Fibroblast of lung (primary cell): ENCODE data around the gene ATP5F1D.

Experiments used
- EZH2 ChIP-seq: IDR thresholded peaks from 2 replicates; pipeline ENCODE4 v1.5.1; 2012; ENCODE audit warnings: low read length, control low read depth, mild to moderate bottlenecking; ENCODE audit errors: missing control alignments
- TF ChIP-seq, protein P1 (sequence below), 2 donors: IDR thresholded peaks in 1 of 2; conservative IDR thresholded peaks in 1 of 2; 1 replicate in 1 of 2; 2 replicates in 1 of 2; pipeline ENCODE4 v1.5.1; 2011 to 2012; ENCODE audit warnings: low read length in 2 of 2, control low read depth in 1 of 2, inconsistent platforms in 1 of 2, low read depth in 1 of 2, mild to moderate bottlenecking in 1 of 2

GRCh38 chr19:1283207-1283916 lies 41.8 kb downstream of the ATP5F1D start:
- TF ChIP-seq, protein P1, sequence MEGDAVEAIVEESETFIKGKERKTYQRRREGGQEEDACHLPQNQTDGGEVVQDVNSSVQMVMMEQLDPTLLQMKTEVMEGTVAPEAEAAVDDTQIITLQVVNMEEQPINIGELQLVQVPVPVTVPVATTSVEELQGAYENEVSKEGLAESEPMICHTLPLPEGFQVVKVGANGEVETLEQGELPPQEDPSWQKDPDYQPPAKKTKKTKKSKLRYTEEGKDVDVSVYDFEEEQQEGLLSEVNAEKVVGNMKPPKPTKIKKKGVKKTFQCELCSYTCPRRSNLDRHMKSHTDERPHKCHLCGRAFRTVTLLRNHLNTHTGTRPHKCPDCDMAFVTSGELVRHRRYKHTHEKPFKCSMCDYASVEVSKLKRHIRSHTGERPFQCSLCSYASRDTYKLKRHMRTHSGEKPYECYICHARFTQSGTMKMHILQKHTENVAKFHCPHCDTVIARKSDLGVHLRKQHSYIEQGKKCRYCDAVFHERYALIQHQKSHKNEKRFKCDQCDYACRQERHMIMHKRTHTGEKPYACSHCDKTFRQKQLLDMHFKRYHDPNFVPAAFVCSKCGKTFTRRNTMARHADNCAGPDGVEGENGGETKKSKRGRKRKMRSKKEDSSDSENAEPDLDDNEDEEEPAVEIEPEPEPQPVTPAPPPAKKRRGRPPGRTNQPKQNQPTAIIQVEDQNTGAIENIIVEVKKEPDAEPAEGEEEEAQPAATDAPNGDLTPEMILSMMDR (conservative IDR thresholded peaks at IDR 0.05 in 1 of 2, IDR thresholded peaks at IDR 0.05 in 1 of 2; ENCODE audit: low read depth in 1 of 2, low read length in 2 of 2): no peak
- no peak for TF ChIP-seq EZH2
